ENCODE results near the gene C19orf25.

Gene C19orf25

DNA sequence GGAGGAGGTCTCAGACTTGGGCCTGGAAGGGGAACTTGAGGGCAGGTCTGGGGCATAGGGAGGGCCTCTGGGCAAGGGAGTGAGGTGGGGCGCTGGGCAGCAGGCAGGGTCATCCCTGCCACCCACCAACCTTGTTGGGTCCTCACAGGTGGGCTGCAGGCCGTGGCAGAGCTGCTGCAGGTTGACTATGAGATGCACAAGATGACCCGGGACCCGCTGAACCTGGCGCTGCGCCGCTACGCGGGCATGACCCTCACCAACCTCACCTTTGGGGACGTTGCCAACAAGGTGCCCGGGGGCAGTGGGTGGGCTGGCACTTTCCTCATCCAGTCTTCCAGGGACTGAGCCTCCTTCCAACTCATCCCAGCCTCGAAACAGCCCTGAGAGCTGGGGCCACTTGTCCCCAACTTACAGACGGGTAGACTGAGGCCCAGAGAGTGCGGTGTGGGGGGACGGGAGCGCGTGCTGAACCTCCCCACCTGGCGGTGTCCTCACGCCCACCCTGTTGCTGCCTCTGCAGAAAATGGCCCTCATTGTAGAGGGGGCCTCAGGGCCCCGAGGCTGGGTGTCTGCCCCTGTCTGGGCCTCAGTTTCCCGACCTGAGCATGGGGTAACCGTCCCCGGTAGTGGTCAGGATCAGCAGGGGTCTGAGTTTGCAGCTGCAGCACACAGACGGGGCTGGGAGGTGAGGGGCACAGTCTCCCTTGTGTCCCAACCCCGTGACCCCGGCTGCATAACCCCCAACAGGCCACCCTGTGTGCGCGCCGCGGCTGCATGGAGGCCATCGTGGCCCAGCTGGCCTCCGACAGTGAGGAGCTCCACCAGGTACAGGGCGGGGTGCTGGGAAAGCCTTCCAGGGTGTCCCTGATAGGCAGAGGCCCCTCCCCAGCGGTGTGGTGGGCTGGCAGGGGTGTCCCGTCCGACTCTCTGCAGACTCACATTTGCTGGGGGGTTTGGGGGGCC lies 18.7 kb downstream of the C19orf25 start:
- no peak for DNase-seq

DNA sequence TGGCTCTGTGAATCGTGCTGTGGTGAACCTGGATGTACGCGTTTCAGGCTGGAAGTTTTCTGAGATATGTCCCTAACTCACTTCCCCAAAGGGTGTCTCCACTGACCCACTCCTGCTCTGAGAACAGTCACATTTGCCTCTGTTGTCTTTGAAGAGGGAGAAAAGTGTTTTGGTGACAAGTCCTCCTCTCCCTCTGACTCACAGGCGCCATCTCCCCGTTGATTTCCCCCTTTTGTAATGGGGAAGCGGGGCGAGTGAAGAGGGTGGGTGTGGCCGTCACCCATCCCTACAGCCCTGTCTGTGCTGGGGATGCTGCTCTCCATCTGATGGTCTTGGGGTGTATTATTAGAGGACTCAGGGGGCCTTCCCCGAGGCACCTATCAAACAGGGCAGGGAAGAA lies 19.5 kb downstream of the C19orf25 start:
- no peak for DNase-seq

DNA sequence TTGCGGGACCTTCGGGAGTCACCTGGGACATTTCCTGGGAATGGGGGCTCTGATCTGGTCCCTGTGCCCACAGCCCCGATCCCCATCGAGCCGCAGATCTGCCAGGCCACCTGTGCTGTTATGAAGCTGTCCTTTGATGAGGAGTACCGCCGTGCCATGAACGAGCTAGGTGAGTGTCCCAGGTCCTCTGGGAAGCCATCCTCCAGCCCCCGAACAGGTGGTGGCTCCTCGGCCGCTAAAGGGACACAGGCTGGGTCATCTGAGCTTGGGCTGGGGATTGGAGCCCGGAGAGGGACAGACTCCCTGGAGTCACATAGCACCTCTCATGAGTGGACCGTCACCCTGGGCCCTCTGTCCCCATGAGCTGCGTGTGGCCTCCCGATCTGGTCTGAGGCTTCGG lies 21.1 kb downstream of the C19orf25 start:
- DNase-seq = no peak

DNA sequence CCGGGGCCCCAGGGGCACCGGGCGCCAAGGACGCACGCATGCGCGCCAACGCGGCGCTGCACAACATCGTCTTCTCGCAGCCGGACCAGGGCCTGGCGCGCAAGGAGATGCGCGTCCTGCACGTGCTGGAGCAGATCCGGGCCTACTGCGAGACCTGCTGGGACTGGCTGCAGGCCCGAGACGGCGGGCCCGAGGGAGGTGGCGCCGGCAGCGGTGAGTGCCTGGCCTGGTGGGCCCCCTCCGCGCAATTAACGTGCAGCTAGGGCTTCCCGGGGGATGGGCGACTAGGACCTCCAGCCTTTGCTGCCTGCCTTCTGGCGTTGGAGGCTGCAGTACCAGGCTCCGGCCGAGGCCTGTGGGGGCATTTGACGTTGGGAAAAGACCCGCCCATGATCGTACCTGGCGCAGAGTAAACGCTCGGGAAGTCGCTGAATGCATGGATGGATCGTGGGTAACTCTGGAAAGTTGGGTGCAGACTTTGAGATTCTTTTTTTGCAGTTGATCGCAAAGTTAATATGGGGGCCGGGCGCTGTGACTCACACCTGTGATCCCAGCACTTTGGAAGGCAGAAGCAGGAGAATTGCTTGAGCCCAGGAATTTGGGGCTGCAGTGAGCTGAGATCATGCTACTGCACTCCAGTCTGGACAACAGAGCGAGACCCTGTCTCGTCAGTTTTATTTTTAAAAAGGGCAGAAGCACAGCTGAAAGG lies 21.8 kb downstream of the C19orf25 start:
- DNase-seq = no peak

DNA sequence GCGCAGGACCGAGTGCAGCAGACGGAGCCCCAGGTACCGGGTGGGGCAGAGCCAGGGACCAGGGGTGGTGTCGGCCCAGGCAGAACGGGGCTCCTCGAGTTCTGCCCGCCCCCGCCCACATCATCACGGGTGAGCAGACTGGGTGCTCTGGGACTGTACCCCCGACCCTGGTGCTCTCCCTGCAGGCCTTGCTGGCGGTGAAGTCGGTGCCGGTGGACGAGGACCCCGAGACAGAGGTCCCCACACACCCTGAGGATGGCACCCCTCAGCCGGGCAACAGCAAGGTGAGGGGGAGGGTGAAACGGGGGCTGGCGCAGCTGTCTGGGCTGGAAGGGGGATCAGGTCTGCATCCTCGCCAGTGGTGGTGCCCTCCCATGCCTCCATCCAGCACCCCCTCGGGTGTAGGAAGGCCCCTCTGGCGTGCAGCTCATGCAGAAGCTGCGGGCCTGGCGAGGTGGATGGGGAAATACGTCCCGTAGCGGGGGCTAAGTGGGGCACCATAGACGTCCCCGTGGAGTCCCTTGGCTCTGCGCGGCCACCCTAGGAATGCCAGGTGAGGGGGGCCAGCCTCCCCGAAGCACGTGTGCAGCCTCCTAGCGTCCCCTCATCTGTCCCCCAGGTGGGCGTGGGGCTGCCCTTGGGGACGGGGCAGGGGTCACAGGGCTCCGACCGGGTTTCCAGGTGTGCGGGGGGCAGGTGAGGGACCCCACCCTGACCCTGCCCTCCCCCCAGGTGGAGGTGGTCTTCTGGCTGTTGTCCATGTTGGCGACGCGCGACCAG lies 22.7 kb downstream of the C19orf25 start:
- DNase-seq = no peak

DNA sequence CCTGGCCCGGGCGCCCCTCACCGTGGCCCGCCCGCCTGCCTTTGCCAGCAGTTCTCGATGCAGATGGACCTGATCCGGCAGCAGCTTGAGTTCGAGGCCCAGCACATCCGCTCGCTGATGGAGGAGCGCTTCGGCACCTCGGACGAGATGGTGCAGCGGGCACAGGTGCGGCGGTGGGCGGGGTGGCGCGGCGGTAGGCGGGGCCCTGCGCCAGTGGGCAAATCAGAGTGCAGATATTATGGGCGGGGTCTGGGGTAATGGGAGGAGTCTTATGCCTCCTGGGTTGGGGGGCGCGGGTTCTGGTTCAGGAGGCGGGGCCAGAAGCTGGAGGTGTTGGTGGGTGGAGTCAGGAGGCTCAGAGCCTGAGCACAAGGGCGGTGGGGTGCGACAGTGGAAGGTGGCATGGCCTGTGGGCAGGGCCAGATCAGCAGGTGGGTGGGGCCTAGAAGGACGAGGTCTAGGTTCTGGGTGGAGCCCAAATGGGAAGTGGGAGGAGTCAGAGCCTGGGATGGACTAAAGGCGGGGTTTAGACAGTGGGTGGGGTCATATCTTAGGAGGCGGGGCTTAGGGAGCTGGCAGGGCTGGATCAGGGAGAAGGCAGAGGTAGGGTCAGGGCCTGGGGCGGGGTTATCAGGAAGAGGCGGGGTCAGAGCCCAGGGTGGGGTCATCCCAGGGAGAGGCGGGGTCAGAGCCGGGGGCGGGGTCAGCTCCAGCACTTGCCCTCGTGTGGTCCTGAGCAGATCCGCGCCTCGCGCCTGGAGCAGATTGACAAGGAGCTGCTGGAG lies 23.5 kb downstream of the C19orf25 start:
- DNase-seq = peak; percentile 54

DNA sequence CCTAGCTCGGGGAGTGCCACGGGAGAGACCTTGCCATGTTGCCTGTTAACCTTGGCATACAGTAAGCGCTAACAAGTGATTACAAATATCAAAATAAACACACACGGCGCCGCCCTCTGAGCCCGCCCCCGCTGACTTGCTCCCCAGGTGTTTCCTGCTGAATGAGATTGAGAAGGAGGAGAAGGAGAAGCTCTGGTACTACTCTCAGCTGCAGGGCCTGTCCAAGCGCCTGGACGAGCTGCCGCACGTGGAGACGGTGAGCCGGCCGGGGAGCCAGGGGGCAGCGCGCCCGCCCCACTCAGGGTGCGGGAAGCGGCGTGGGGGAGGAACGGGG lies 24.0 kb downstream of the C19orf25 start:
- no peak for DNase-seq

DNA sequence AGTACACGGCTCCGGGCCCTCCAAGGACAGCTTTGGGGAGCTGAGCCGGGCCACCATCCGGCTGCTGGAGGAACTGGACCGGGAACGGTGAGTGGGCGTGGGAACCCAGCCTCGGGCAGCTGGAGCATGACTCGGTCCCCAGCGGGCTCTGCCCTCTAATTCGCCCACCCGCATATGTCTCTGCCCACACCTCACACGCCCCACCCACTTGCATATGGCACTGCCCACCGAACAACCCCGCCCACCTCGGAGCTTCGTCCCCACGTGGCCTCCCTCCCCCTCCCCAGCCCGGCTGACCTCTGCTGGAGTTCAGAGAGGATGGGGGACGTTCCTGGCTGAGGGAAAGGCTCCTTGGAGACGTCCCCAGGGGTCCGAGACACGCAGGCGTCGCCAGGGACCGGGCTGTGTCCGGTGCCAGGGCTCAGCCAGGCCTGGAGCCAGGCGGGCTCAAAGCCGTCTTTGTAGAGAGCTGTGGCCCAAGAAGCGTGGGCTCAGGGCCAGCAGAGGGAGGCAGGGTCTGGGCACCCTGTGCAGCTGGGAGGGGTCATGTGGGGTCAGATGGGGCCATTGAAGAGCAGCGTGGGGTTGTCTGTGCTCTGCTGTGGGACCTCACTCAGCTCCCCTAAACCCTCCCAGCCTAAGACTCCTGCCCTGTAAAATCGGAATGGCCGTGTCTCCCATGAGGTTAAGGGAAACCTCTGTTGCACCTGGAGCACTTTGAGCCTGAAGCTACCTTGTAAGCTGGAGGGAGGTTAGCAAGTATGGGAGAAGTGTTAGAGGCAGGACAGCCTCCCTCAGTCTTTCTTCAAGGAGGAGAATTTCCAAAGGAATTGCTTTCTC lies 25.3 kb downstream of the C19orf25 start:
- no peak for DNase-seq

DNA sequence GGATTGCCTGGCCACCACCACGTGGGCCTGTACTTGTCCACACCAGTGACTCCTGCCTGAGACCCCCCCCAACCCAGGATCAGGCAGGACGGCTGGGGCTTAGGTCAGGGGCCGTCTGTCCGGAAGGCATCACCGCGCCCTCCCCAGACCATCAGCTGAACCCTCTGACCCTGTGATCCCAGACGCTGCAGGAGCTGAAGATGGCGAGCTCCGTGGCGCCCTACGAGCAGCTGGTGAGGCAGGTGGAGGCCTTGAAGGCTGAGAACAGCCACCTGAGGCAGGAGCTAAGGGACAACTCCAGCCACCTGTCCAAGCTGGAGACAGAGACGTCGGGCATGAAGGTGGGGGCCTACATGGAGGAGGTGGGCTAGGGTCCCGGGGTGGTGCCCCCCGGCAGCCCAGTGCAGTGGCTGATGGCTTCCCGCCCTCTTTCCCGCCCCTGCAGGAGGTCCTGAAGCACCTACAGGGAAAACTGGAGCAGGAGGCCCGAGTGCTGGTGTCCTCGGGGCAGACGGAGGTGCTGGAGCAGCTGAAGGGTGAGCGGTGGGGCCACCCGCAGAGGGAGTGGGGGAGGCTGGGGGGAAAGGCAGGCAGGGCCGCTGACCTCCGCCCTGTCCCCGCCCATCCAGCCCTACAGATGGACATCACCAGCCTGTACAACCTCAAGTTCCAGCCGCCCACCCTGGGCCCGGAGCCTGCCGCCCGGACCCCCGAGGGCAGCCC lies 26.1 kb downstream of the C19orf25 start:
- no peak for DNase-seq

DNA sequence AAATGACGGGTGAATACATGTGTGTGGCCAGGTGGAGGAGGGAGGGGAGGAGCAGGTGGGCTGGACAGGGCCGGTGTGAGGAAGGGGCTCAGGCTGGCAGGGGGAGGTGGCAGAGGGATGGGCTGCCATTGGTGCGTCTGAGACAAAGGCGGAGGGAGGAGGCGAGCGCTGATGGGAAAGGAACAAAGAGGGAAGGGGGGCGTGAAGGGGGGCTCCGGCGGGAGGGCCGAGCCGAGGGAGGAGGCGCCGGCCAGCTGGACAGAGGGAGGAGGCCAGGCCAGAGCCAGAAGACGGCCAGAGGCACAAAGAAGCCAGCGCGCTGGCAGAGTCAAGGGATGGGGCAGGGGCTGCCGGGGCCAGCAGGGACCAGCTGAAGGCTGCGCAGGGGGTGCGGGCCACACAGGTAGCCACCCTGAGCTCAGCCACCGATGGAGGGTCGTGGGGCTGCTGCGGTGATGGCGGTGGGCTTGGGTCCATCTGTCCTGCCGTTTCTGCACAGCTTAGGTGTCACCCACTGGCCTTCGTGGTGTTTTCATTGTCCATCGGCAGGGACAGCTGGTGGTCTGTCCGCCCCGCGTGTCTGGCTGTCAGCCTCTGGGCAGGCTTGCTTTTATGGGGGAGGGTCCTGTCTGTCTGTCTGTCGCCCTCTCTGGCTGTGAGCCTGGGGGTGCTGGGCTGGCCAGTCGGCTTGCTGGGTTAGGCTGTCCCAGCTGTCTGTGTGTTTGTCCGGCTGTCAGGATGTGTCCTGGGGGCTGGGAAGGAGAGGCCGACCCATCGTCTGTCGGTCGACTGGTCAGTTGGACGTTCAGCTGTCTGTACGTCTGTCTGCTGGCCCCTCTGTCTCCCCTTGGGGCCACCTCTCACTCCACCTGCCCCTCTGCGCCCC lies 26.9 kb downstream of the C19orf25 start:
- no peak for DNase-seq

DNA sequence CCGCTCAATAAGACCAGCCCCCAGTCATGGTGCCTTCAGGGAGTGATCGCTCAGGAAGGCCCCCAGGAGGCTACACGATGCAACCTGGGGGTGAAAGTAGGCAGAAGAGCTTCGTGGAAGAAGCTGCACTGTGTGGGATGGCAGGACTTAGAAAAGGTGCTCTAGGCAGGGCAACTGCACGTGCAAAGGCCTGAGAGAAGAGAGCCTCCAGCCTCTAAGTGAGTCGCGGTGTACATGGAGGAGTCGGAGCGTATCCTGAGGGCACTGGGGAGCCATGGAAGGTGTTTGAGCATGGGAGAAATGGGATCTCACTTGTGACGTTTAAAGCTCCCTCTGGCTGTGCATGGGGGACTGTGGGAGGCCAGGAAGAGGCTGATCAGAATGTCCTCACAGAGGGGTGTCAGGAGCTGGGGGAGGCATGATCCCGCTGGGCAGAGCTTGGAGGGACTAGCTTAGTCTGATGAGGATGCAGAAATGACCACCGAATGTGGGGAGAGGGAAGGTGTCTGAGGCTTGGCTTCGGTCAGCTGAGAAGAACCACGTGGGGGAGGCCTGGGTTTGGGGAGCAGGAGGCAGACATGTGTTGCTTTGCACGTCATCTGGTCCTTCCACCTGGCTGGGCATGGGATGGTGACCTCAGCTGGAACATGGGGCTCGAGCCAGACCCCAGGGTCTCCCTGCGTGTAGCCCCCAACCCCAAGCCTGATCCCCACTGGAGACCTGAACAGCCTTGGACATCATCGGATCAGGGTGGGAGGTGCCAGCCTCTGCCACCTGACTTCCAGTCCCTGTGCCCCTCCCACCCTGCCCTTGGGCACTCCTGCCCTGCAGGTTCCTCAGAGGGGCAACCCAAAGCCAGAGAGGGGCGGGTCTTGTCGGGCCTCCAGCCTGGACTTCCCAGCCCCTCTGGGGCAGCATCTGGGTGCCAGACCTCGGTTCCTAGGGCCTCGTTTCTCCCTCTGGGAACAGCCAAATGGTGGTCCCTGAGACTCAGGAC lies 28.0 kb downstream of the C19orf25 start:
- DNase-seq = no peak

DNA sequence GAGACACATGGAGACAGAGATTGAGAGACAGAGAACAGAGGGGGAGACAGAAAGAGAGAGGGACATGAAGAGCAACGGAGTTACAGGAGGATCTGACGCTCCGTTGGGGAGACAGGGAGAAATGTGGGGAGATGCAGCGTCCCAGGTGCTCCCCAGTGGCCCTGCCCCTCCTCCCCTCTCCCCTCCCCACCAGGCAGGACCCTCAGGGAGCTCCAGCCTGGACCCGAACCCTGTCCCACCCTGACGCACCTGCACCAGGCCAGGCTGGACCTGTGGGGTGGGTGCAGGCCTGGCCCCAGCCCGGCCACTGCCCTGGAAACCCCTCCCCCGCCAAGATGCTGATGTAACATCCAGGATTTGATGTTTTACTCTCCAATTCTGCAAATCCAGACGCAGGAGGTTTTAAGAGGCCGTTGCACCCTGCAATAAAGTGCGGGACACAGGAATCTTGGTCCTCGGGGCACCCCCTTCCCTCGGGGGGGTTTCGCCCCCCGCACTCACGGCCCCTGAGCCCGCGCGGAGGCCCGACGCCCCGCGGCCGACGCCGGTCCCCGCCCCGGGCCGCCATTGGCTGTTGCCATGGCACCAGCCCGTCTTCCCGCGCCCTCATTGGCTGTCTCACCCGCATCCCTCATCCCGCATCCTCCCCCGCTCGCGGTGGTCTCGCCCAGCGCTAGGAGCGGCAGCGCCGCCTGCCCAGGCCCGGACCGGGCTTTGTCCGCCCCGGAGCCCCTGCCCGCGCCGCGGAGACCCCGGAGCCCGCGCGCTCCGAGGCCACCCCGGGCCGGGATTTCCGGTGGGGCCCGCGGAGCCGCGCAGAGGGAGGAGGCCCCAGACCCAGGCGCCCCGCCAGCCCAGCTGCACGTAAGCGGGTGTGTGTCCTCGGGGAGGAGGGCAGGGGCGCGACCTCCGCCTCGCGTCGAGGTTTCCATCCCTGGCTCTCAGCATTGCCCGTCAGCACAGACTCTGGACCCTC lies 29.3 kb downstream of the C19orf25 start, which contains the start of gene APC2:
TSS of gene APC2 (plus strand) at position 655 of the 976 bp plus-strand sequence. CDS start 2,881 bp downstream, outside the sequence.
- DNase-seq = peak; percentile 29

DNA sequence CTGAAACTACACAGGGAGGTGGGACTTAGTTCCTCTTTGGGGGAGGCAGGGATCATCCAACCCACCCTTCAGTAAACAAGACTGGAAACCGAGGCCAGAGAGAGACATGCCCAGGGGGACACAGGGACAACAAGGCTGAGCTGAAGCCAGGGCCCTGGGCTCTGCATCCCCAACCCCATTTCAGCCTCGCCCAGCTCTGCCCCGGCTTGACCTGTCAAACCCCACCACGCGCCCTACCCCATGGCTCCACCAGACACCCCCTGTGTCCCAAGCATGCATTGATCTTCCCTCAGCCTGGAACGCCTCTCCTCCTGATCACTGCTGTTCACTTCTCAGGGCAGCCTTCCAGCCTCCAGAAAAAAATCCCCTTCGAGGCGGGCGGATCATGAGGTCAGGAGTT lies 31.1 kb downstream of the C19orf25 start:
- DNase-seq = no peak

DNA sequence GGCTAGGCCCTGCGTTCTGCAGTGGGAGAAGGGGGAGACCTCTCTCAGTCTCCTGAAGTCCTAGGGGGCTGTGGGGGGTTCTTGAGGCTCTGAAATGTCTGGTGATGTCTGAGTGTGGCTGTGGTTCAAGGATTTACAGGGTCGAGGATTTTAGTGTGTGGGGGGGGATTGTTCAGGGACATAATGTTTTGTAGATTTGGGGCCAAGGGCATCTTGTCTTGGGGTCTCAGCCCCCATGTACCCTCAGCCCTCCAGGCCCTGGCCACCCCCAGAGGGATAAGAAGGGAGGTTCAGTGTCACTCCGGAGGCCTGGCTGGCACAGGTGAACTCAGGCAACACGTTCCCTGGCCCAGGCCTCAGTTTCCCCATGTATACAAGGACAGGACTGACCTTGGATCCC lies 31.5 kb downstream of the C19orf25 start:
- no peak for DNase-seq

DNA sequence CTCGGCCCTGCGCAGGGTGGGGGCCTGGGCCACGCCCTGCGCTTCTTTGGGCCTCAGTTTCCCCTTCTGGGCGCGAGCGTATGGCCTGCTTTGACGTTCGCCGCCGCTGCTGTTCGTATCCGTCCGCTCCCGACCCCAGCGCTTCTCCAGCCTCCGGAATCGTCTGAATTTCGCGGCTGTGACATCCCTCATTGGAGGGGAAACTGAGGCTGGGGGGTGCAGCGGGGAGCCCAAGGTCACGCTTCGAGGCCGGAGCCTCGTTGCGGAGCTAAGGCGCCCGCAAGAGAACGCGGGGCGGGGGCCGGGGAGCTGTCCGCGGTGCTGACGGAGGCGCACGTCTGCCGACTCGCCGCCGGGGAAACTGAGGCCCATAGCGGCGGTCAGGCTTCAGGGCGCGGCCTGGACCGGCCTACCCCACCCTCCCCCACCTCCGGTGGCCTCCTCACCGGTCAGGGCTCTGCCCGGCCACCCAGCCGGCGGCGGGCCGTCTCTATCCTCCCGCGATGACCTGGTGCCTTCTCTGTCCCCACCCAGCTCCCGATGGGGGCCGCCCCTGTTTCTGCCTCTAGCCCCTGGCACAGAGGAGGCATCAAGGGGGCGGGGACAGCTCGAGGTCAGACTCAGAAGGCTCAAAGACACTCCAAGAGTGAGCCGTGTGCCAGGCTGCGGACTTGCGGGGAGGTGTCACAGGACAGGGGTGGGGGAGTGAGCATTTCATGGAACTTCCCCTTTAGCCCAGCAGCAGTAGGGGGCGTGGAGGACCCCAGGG lies 32.1 kb downstream of the C19orf25 start:
- peak; percentile 31 for DNase-seq
